Activated gamma-delta T cell treated with Interleukin-2 at 50 U/mL for 16 hours (primary cell): ENCODE data around the gene AKR1E2.
A peak's percentile ranks its signal among the peaks of the same experiment; 100 is the strongest.

ENCODE experiments used
- DNase-seq: peaks from one replicate; pipeline ENCODE4 v3.0.0-alpha.2; 2020

Gene AKR1E2

GRCh38 chr10:4847561-4848355 lies 21.8 kb downstream of the AKR1E2 start:
- no peak for DNase-seq

DNA sequence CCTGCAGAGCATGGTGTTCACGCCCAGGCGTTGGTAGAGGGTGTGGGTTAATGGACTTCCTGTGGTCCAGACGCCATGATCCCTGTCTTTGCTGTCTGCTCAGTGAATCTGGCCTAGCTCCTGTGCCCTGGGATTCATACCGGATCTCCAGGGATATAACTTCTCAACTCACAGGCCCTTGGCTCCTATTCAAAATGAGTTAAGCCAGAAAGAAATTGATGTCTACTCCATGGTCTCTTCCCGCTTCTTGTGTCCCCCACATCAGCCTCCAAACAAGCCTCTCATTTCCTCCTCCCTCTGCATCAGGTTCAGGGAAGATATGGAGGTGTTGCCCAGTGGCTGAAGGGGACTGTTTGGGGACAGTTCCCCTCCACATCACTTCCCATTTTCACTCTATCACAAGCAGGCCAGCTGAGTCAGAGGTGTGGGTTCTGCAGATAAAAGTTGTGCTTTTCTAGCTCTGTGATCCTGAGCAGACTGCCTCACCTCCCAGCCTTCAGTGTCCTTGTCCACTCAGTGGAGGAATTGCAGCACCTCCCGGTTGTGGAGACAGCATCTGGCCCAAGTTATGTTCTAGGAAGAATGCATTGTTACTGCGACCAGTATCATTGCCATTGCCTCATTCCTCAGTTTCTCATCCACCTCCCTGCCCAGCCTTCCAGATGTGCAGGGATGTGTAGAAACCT lies 22.5 kb downstream of the AKR1E2 start:
- no peak for DNase-seq

DNA sequence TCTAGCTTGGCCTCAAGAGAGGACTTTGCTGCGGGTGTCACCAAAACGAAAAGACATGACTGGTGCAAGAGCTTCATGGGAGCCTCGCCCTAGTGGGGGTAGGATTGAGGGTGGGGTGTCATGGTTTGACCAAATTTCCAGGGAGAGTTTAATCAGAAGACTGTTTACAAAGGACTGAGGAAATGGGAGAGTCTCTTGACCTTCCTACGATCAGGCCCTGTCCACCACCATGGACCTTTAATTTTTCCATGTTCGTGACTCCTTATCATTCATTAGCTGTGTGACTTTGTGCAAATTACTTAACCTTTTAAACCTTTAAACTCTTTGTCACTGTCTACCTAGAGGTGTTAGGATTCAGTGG lies 23.0 kb downstream of the AKR1E2 start:
- DNase-seq: no peak

DNA sequence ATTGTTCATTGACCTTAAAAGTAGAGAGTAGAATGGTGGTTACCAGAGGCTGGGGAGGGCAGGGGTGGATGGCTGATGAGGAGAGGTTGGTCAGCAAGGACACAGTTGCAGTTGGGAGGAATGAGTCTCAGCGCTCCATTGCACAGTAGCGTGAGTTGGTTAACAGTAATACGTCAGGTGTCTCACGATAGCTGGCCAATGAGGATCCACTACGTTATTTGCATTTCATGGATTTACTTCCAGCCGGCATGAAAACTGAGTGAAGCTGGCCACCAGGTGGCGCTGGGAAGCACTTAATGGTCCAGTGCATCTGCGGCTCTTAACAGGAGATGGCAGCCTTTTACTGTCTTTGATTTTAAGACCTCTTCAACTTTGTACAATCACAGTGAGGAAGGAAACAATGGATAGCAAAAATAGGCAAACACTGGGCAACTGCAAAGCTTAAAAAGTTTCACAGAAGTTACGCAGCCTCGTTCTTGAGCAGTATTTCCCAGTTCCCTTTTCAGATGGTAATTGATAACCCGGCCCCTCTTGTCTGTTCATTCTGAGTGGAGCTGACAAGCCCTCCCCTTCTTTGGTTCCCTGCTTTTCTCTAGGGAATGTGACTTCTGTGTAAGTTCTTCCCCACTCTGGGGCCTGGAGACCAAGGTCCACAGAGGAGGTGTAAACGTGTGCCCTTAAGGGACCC lies 23.7 kb downstream of the AKR1E2 start:
- peak; percentile 78 for DNase-seq

DNA sequence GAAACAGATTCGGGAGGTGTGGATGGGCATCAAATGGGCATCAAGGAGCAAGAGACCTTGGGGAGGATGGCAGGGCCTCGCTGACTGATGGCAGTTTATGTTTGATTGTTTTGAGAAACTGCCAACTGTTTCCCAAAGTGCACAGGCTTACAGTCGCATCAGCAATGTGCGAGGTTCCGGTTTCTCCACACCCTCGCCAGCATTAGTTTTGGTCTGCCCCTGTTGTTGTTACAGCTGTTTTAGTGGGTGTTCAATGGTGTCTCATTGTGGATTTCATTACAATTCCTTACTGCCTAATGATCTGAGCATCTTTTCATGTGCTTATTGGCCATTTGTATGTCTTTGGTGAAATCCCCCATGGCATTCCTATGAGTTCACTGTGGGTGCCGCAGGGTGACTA lies 24.4 kb downstream of the AKR1E2 start:
- DNase-seq: no peak

- no peak for DNase-seq
These were observed 25.2 kb downstream of the AKR1E2 start for GRCh38 chr10:4851176-4851575.

GRCh38 chr10:4851846-4852245 lies 25.8 kb downstream of the AKR1E2 start:
- DNase-seq: no peak

GRCh38 chr10:4865945-4866661 lies 40.1 kb downstream of the AKR1E2 start:
- DNase-seq: no peak

GRCh38 chr10:4867109-4867519 lies 41.1 kb downstream of the AKR1E2 start:
- DNase-seq: no peak

- no peak for DNase-seq
These were observed 41.7 kb downstream of the AKR1E2 start for GRCh38 chr10:4867520-4868356.

DNA sequence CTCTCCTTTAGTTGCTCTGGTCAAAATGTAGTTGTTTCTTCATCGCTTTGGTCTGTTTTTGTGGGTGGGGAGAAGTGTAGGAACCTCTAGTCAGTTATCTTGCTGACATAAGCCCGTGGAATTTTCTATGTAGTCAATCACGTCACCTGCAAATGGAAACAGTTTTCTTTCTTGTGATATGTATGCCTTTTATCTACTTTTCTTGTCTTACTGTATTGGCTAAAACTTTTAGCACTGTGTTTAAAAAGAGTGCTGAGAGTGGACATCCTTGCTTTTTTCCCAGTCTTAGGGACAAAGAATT lies 42.3 kb downstream of the AKR1E2 start:
- DNase-seq: no peak

DNA sequence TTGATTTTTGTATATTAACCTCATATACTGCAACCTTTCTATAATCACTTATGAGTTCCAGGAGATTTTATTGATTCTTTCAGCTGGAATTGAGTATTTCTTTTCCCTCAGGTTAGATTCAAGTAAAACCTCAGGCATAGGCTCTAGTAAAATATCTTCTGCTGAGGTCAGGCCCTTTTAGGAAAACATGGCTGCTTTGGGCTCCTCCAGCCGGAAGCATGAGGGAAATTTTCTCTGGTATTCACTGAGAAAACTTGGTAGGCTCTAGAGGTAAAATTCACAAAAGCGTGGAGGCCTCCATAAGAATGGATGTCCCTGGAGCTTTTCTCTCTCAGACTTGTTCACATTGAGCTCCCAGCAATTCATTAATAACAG lies 56.7 kb downstream of the AKR1E2 start:
- DNase-seq: no peak

DNA sequence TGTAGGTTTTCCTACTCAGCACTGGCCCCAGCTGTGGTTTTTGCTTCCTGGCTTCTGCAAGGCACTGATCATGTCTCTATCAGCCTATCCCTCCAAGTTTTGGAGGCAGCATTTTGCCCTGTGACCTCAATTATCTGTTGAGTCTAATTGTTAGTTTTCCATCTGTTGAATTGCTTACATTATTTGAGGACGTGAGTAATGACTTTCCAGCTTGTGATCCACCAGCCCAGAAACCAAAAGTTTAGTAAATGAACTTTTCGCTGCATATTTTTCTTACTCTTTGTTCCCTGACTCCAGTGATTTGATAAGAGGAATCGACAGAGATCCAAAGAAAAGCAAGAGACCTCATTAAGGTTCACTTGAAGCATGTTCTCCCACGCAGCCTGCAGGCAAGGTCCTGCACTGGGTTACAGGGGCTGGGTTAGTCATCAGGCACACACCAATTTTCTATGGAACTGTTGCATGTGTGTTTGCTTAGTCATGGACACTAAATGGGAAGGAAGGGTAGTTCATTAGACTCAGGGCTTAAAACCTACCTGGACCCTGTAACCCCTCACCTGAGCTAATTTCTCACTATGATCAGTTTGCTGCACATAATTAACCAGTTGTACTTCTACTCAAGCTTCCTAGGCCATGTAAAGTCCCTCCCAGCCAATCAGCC lies 57.2 kb downstream of the AKR1E2 start:
- DNase-seq: no peak

GRCh38 chr10:4885162-4885561 lies 59.2 kb downstream of the AKR1E2 start:
- no peak for DNase-seq

- no peak for DNase-seq
These were observed 61.5 kb downstream of the AKR1E2 start for GRCh38 chr10:4887501-4887900.

DNA sequence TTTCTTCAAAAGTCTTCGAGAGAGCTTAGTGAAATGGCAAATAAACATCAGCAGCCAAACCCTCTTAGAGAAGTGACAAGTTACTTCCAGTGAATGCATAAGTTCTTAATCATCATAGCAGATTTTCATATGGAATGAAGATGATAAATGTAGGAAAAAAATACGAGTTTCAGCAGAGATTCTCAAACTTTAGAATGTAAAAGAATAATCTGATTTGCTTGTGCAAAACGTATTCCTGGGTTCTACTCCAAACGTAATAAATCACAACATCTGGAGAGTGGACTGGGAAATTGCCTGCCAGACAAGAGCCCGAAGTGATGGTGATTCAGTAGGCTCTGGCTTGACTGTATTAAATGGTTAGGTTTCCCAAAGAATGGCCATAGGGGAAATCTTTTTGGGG lies 62.2 kb downstream of the AKR1E2 start:
- DNase-seq: no peak

- DNase-seq: no peak
These were observed 64.0 kb downstream of the AKR1E2 start for GRCh38 chr10:4889959-4890358.

GRCh38 chr10:4892681-4893080 lies 66.7 kb downstream of the AKR1E2 start:
- no peak for DNase-seq

- DNase-seq: no peak
These were observed 68.3 kb downstream of the AKR1E2 start for GRCh38 chr10:4894335-4894734.
